GM18951 (cell line): Measurements from ENCODE around the gene DDX17.
"Not testable (repeated sequence)": the region's sequence is repeated elsewhere in the genome, so short reads cannot be mapped to it uniquely, and the experiment has no call there.

Experiments
- POLR2A ChIP-seq: IDR thresholded peaks from 4 replicates; pipeline ENCODE4 v1.6.1; 2011; ENCODE audit warnings: mild to moderate bottlenecking; ENCODE audit not compliant: insufficient read length, insufficient read depth; ENCODE audit errors: extremely low read depth
- in situ Hi-C: fragments of 300-500 bp; cut with MboI; formaldehyde crosslinking; loops from one replicate; pipeline ENCODE4 v1.12.0; 2022; ENCODE audit warnings: low sequenced_read_pairs, mixed read lengths, inconsistent platforms; ENCODE audit not compliant: unreplicated experiment

Gene DDX17

DNA sequence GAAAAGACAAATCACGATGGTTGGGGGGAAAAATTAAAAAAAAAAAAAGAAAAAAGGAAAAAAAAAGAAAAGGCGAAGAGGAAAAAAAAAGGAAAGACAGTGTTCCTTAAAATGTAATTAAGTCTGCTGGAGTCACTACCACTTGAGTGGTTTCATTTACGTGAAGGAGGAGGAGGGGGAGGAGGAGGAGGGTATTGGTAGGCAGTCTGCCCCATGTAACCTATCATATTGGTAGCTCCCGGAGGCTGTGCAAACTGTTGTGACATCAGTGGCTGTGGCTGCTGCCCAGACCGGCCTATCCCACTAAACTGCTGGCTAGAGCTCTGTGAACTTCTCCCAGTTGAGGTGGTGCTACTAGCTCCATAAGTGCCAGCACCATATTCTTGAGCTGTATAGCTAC is 20.3 kb downstream of the DDX17 start:
- in situ Hi-C loops = no loop called here
- TF ChIP-seq POLR2A = no peak

DNA sequence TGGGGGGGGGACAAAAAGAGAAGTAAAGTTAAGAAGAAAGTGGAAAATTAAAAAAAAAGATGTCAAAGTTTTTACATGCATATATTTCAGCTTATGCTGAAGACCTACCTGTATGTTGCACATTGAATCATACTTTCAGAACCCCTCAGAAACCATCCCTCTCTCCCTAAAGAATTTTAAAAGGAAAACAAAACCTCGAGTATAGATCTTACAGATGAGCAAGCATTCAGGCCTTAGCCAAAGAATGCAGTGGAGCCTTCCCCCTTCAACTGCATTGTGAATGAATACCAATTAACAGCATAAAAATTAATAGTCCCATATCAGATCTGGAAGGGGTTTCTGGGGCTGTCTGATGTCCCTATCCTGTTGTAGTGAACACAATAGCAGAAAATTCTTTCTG is 21.9 kb downstream of the DDX17 start:
- in situ Hi-C loops = no loop called here
- TF ChIP-seq POLR2A = no peak

DNA sequence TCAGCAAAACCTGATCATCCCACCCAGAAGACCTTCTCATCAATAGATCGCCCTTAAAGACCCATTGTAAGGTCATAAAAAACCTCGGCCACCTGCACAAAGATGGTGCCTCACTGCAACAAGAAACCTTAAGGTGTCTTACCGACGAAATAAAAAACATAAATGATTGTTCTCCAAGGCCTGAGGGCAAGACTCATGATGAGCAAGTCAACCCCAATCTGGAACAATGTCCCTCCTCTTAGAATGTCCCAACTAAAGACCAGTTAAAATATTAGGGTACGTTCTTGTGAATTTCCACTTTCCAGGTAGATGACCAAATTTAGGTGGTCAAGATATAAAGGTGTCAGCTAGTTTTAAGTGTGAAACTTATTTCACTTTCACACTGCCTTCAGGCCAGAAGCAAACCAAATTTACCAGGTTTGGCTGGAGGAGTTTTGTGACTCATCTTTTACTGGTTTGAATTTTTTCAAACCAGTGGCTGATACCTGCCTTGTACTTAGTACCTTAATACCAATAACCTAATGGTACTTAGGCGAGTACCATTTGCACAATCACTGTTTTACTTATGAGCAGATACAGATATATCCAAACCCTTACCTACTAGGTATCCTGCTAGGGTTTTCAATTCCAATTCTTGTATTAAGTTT is 23.3 kb downstream of the DDX17 start:
- no peak for TF ChIP-seq POLR2A
- in situ Hi-C loops = no loop called here

DNA sequence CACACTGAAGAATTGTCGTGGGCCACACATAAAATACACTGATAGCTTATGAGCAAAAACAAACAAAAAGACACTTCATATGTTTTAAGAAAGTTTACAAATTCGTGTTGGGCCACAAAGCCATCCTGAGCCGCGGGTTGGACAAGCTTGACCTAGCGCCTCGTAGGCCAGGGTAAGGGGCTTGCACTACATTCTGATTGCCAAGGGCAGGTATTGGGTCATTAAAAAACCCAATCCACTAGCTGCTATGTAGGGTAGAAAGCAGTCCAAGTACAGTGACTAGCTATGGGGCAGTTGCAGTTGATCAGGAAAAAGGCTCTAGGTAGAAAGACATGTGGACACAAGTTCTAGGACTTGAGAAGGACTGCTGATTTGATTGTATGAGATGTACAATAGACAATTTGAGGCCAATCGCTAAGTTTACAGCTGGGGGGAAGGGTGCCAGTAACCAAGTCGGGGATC is 24.2 kb downstream of the DDX17 start:
- TF ChIP-seq POLR2A = peak; percentile 27
- in situ Hi-C loops = no loop called here

DNA sequence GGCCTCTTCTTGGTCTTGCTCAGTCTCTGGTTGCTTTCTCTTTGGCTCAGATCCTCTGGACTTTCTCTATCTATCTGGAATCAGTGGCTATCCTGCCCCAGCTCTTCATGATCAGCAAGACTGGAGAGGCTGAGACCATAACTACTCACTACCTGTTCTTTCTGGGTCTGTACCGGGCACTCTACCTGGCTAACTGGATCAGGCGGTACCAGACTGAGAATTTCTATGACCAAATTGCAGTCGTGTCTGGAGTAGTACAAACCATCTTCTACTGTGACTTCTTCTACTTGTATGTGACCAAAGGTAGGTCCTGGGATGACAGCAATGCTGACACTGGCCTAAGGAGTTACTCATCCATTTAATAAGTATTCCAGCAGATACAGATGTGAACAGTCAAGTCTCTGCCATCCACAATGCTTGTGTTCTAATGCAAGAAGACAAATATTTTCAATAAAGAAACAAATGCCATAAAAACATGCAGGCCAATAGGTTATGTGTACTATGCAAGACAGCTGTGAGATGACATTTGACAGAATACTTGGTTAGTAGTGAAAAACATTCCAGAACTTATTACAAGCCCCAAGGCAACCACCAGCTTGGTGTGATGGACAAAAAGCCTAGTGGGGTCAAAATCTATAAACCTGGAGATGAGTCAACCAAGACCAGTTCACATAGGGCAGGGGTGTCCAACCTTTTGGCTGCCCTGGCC is 24.8 kb downstream of the DDX17 start:
- no peak for TF ChIP-seq POLR2A
- in situ Hi-C loops = no loop called here

DNA sequence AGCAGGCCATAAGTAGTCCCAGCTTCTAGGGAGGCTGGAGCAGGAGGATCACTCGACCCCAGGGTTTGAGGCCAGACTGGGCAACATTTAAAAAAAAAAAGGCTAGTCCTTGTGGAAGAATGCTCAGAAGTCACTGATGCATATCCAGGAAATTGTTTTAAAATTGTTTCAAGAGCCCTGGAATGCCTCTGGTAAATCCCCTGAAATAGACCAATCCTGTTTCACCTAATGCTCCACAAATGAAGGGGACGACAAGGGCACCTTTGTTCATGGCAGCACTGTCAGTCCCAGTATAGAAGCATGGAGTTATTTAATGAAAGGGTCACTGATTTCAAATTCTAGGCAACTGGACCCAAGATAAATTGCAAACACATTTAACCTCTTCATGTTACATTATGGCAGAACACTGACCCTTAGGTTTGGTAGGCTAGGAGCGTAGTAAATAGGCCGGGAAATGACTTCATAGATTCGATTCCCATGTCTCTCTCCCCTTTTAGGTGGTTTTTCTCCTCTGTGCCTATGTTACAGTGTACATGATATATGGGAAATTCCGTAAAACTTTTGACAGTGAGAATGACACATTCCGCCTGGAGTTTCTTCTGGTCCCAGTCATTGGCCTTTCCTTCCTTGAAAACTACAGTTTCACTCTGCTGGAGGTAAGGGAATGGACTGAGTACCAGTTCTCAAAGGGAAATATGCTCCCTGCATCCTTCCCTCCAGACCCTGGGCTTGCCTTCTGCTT is 26.8 kb downstream of the DDX17 start:
- in situ Hi-C loops = no loop called here
- TF ChIP-seq POLR2A = peak; percentile 22

DNA sequence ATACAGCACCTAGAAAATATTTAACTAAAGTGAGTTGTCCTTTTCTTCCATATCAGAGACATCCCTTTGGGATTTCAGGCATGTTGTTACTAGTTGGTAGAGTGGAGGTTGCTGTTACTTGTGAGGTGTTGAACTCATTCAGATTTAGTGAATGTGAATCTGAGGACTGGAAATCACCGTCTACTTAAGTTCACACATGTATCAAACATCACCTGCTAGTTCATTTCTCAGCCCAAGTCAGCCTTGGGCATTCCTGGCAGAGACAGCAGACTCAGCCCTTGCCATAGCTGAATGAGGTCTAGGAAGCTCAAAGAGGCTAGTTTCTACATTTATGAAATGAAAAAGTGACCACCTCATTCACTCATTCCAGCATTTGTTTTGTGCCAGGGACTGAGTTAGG is 28.5 kb downstream of the DDX17 start:
- no peak for TF ChIP-seq POLR2A
- in situ Hi-C loops = no loop called here

DNA sequence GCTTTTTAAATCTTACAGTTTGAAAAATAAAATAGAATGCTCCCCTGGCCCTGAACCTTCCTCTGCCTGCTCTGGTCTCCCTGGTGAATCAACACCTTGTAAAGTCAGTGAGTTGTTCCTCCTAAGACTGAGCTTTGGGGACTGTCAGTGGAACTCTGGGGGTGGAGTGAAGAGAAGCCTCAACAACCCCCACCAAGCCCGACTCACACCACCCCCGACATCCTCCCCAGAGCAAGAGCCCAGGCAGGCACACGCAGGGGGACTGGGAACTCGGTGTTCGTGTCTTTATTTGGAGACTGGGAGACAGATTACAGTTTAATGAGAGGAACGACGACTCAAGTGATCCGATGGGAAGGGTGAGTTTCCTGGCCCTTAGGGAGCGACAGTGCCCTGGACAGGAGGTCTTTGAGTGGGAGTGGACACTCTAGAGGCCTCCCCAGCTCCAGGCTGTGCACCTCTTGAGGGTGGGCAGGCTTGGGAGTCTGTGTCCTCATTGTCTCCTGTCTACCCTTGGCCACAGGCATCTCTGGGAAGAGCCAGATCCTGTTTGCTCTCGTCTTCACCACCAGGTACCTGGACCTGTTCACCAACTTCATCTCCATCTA is 32.0 kb downstream of the DDX17 start:
- no peak for TF ChIP-seq POLR2A

DNA sequence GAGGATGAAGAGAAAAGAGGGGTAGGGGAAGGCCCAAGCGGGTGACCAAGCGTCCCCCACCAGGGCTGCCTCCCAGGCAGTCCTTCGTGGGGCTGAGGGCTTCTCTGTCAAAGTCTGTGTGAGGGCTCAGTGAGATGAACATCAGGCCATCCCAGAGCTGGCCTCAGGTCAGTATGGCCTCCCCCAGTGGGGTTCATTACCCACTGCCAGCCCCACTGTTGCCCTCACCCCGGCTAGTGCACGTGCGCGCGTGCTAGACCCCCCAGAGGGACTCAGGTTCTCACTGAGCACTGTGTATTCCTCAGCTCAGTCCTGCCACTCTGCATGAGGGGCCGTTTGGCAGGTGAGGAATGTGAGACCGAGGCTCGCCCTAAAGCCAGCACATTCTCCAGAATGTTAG is 34.9 kb downstream of the DDX17 start:
- in situ Hi-C loops = no loop called here
- TF ChIP-seq POLR2A = no peak

More for the DNA sequence above, 32.0 kb downstream of the DDX17 start:
- in situ Hi-C loops = no loop called here

DNA sequence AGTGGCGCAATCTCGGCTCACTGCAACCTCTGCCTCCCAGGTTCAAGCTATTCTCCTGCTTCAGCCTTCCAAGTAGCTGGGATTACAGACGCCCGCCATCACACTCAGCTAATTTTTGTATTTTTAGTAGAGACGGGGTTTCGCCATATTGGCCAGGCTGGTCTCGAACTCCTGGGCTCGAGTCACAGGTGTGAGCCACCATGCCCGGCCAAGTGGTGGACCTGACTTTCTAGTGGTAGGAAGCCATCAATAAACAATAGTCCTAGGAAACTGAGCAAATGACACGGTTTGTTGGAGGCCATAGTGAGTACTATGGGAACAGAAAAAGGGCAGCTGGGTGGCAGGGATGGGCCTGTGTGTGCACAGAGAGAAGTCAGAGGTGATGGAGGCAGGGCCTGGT is 35.9 kb downstream of the DDX17 start:
- in situ Hi-C loops = not testable (repeated sequence)

DNA sequence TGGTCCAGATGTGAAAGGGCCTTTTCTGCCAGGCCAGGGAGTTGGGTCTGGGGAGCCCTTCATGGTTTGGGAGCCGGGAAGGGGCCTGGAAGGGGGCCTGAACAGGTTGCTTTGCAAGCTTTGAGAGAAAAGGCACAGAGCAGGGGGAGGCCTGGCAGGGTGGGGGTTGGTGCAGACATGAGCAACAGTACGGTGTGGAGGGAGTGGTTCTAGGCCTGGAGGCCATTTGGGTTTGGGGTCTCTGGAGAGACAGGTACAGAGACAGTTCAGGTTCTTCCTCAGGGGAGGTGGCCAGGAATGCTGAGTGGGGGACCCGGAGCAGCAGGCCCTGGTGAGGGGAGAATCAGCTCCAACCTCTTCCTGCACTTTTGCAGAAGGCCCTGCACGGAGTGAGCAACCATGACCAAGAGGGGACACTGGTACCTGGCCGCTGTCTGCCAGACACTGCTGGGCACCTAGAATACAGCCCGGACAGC is 36.8 kb downstream of the DDX17 start:
- in situ Hi-C loops = no loop called here
- TF ChIP-seq POLR2A = no peak

DNA sequence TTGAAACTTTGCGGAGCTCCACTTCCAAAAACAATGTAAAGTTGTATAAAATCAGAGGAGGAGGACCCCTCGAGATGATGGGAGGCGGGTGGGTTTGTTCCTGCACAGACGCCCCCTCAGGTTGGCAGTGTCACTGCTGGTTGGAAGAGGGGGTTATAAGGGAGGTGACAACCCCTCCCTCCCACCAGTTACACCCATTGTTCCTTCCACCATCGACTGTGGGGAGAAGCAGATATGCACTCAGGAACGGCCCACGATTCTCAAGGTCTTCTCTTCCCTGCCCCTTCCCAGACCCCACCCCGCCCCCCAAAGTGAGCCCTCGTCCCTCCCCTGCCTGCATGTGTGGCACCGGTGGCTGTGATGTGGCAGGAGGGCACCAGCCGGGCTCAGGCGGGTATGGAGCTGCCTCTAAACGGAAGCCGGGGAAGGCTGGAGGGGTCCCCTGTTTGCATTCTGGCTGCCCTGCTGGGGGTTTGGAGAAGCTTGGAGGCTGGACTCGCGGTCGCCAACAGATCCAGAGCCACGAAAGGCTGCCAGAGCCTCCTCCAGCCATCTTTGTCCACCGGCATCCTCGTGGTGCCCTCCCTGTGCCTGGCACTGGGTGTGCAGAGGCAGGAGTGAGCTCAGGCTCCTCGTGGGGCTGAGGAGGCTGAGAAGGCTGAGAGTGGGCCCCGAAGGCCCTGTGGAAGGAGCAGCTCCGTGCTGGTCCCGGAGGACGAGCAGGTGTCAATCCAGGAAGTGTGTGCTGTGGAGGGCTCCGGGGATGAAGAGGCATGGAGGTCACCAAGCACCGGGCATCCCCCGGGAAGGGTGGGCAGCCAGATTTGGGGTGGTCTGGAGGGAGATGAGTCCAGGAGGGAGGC is 37.4 kb downstream of the DDX17 start:
- no peak for TF ChIP-seq POLR2A
- in situ Hi-C loops = no loop called here
